ENCODE measurements around the gene BRPF1.

BRPF1 gene

DNA sequence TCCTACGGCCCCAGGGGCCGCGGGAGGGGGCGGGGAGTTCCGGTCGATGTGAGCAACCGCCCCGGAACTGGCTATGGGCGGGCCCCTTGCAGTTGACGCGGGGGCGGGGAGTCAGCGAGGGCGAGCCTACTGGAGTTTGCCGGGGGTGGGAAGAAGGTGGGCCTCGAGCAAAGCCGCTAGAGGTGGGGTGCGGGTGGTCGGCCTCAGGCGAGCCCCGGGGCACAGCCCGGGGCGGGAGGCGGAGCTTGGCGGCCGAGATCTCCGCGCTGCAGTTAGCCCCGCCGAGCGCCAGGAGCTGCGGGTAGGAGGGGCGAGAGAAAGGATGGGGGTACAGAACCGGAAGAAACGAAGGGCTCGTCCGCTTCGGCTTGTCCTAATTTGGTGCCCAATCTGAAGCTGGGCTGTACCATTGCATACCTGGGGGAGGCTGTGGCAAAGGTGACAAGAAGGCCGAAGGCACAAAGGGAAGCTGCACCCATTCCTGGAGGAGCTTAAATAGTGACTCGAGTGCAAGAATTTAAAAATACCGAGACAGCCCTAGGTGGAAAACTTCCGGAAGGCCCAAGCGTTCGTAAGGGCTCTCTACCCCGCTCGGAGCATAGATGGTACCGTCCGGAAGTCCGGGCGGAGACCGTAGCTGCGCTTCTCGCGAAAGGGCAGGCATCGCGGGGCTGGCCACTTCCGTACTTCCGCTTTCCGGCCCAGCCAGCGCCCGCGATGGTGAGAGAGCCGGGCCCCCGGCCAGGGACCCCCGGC, 61.0 kb downstream of the BRPF1 start, which contains the start of the genes ARPC4 and TADA3:
ARPC4 (plus strand) TSS at position 678 of the 756 bp plus-strand sequence; CDS start at position 718, 40 bp downstream.
TADA3 (minus strand) TSS at position 69 of the 756 bp plus-strand sequence. CDS start 1,007 bp downstream, outside the sequence.
- peak; percentile 96 for DNase-seq

DNA sequence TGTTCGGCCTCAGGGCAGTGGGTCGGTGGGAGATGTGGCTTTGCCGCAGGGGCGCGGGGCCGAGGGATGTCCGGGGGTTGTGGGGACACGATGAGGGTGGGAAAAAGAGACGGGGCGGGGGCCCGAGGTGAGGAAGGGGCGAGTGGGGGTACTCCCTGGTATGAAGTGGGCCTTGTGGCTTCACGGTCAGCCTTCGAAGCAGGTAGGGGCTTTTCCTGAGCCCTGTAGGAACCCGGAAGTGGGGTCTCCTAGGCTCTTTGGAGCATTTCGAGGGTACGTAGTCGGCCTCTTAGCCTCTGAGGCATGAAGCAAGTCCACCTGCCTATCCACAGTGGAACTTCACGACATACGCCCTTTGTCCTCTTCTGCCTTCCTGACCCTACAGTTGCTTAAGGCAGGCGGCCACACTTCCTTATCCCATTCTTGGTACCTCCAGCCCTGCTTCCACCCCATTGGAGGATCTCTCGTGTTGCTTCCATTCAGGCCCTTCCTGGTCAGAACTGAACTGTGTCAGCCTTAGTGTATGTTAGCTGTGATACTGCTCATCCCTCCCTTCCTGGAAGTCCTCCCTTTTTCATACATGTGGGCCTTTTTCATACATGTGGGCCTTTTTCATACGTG, 61.7 kb downstream of the BRPF1 start:
- DNase-seq = peak; percentile 71

DNA sequence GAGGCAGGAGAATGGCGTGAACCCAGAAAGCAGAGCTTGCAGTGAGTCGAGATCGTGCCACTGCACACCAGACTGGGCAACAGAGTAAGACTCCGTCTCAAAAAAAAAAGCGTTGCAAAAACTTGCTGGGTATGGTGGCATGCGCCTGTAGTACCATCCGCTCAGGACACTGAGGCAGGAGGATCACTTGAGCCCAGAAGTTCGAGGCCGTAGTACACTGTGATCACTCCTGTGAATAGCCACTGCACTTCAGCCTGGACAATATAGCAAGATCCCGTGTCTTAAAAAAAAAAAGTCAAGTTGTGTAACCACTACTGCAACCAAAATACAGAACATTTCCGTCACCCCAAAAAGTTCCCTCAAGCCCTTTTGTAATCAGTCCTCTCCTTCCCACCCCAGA, 62.9 kb downstream of the BRPF1 start:
- DNase-seq = no peak

DNA sequence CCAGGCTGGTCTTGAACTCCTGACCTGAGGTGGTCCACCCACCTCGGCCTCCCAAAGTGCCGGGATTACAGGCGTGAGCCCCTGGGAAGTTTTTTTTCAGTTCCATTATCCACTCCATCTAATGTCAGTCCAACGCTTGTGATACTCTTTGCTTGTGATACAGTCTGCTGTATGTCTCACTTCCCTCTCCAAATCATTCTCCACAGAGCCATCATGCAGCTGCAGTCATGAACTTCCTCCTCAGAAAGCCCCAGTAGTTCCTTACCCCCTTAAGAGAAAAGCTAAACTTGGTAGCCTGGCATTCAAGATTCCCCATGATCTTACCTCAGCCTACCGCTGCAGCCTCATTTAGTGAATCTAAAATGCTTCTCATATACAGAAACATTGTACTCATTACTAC, 63.7 kb downstream of the BRPF1 start:
- DNase-seq = no peak

DNA sequence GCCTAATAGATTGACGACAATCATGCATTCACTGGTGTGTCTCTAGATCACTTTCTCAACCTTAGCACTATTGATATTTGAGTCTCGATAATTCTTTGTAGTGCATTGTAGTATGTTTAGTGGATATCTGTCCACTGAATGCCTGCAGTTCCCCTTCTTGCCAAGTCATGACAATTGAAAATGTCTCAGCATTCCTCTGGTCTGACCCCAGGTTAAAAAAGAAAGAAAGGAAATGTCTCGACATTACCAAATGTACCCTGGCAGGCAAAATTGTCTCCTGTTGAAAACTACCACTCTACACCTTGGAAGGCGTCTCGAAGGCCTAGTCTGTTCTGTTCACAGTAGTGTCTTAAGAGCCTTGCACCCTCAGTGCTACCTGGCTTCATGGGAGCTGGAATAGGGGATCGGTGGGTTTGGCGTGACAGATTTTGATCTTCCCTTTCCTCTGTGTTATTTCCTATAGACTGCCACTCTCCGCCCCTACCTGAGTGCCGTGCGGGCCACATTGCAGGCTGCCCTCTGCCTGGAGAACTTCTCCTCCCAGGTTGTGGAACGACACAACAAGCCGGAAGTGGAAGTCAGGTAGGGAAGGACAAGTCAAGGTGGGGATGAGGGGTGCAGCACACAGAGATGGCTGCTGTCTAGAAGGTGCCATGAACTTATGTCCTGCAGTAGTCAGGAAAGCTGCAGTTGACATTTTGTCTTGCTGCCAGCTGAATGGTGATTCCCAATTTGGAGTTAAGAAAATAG, 65.8 kb downstream of the BRPF1 start:
- DNase-seq = no peak
